HepG2 (cell line): Measurements from ENCODE around the gene CDCA5. TPM values are rescaled to one million over a fixed set of nuclear protein-coding genes. Genes with fewer than 3 reads are reported as not detected.

Experiments
- FOSL2 ChIP-seq: sonication (generic); formaldehyde crosslinking; IDR thresholded peaks from 2 replicates; pipeline ENCODE4 v1.4.0; 2020; ENCODE audit warnings: missing genetic modification reagents
- MAFK ChIP-seq, 2 experiments: IDR thresholded peaks in 1 of 2; conservative IDR thresholded peaks in 1 of 2; 2 replicates each; pipeline ENCODE4 v1.6.1; 2011; ENCODE audit warnings: improper control_type of control experiment in 2 of 2, low read length in 2 of 2
- MIXL1 ChIP-seq: IDR thresholded peaks from 2 replicates; pipeline ENCODE4 v1.6.1; 2016
- RBAK ChIP-seq: sonication (generic); formaldehyde crosslinking; IDR thresholded peaks from 2 replicates; pipeline ENCODE4 v1.5.1; 2020; ENCODE audit warnings: mild to moderate bottlenecking, missing genetic modification reagents
- RXRB ChIP-seq: IDR thresholded peaks from 2 replicates; pipeline ENCODE4 v1.6.1; 2016; ENCODE audit warnings: borderline replicate concordance, missing genetic modification reagents, missing compliant biosample characterization
- SOX6 ChIP-seq, 2 experiments: fragments of 450-650 bp in 1 of 2; sonication (generic) in 1 of 2; formaldehyde crosslinking in 1 of 2; IDR thresholded peaks; 2 replicates each; pipeline versions ENCODE4 v1.4.0 to v1.6.1; 2017 to 2020; ENCODE audit warnings: antibody characterized with exemption in 1 of 2, mild to moderate bottlenecking in 1 of 2, missing genetic modification reagents in 1 of 2
- SP2 ChIP-seq: sonication (generic); formaldehyde crosslinking; IDR thresholded peaks from 2 replicates; pipeline ENCODE4 v1.5.1; 2020; ENCODE audit warnings: mild to moderate bottlenecking, missing genetic modification reagents
- STAT6 ChIP-seq: sonication (generic); formaldehyde crosslinking; IDR thresholded peaks from 2 replicates; pipeline ENCODE4 v1.4.0; 2020; ENCODE audit warnings: missing genetic modification reagents, mild to moderate bottlenecking, borderline replicate concordance
- THAP7 ChIP-seq: sonication (generic); formaldehyde crosslinking; IDR thresholded peaks from 2 replicates; pipeline ENCODE4 v1.8.1; 2023; ENCODE audit warnings: mild to moderate bottlenecking, missing genetic modification reagents
- ZNF552 ChIP-seq: sonication (generic); formaldehyde crosslinking; IDR thresholded peaks from 2 replicates; pipeline ENCODE4 v1.9.0; 2022; ENCODE audit warnings: missing genetic modification reagents, mild to moderate bottlenecking, borderline replicate concordance
- ZNF713 ChIP-seq: sonication (generic); formaldehyde crosslinking; IDR thresholded peaks from 2 replicates; pipeline ENCODE4 v1.4.0; 2020; ENCODE audit warnings: mild to moderate bottlenecking, missing genetic modification reagents
- polyA plus RNA-seq, 8 experiments: library from polyadenylated mRNA; depleted of rRNA in 3 of 8; stranded (reverse) in 7 of 8; unstranded in 1 of 8; fragments of >200 nt; fragmentation: Illumina TruSeq in 4 of 8; extraction: Trizol in 4 of 8; gene quantifications; 2 replicates each; pipeline versions ENCODE4 v1.2.1 to v1.2.3, GENCODE V29; 2011 to 2016; ENCODE audit warnings: low read depth in 4 of 8, missing spikeins in 1 of 8, mixed read lengths in 1 of 8; ENCODE audit not compliant: insufficient read depth in 1 of 8
- total RNA-seq, 5 experiments: library from RNA; depleted of rRNA; stranded (reverse); fragments of >200 nt; fragmentation: Illumina TruSeq; extraction: Trizol; gene quantifications; 2 replicates each; pipeline ENCODE4 v1.2.3, GENCODE V29; 2016; ENCODE audit warnings: low read depth in 1 of 5
- TF ChIP-seq, protein P1 (sequence below): sonication (generic); formaldehyde crosslinking; IDR thresholded peaks from 2 replicates; pipeline ENCODE4 v1.5.0; 2020; ENCODE audit warnings: missing genetic modification reagents
- TF ChIP-seq, protein P2 (sequence below): sonication (generic); formaldehyde crosslinking; IDR thresholded peaks from 2 replicates; pipeline ENCODE4 v1.4.0; 2020; ENCODE audit warnings: missing genetic modification reagents
- TF ChIP-seq, protein P3 (sequence below): sonication (generic); formaldehyde crosslinking; IDR thresholded peaks from 2 replicates; pipeline ENCODE4 v1.4.0; 2020; ENCODE audit warnings: missing genetic modification reagents
- TF ChIP-seq, protein P4 (sequence below): sonication (generic); formaldehyde crosslinking; IDR thresholded peaks from 2 replicates; pipeline ENCODE4 v1.4.0; 2020; ENCODE audit warnings: missing genetic modification reagents, borderline replicate concordance

The CDCA5 gene
- total and polyA plus RNA-seq, 2 of the 13 experiments (the other 11 are each of a cell fraction or from before 2014, with no cell fraction given), result 13.5 to 50.6 TPM

DNA sequence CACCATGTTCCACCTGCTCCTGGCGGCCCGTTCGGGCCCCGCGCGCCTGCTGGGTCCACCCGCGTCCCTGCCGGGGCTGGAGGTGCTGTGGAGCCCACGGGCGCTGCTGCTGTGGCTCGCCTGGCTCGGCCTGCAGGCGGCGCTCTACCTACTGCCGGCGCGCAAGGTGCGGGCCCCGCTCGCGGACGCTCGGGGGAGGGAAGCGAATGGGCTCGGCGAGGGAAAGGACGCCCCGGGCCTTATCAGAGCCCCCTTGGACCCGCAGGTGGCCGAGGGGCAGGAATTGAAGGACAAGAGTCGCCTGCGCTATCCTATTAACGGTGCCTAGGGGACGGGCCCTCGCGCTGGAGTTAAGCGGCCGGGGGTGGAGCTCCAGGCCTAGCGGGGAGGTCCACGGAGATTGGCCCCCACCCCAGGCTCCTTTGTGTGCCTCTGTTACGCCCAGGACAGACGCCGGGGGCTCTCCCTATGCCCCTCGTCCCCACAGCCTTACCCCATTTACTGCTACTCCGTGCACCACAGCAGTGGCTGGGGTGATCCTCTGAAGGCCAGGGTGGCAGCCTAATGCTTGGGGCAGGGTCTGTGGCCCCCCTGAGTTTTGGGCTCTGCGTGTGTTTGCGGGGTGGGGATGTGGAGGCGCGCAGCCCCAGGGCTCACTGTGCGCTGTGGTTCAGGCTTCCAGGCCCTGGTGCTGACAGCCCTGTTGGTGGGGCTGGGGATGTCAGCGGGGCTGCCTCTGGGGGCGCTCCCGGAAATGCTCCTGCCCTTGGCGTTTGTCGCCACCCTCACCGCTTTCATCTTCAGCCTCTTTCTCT is 28.9 kb upstream of the CDCA5 start (continued):
- TF ChIP-seq RXRB (CRISPR knock-in tag), result no peak
- no peak for TF ChIP-seq STAT6 (CRISPR knock-in tag)
- TF ChIP-seq, protein P1, sequence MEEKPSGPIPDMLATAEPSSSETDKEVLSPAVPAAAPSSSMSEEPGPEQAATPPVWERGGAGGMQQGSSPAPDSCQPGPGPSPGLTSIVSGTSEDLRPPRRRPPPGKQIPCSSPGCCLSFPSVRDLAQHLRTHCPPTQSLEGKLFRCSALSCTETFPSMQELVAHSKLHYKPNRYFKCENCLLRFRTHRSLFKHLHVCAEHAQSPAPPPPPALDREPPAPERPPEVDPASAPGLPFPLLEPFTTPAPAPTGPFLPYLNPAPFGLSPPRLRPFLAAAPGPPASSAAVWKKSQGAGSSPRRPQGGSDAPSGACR, result no peak; the same call in 1 of the 2 replicates
- TF ChIP-seq MAFK (conservative IDR thresholded peaks at IDR 0.05 in 1 of 2, IDR thresholded peaks at IDR 0.05 in 1 of 2; ENCODE audit: low read length in 2 of 2), result no peak
- TF ChIP-seq ZNF713 (CRISPR knock-in tag), result no peak
- TF ChIP-seq ZNF552 (CRISPR knock-in tag), result no peak; the same call in 1 of the 2 replicates
- TF ChIP-seq, protein P2, sequence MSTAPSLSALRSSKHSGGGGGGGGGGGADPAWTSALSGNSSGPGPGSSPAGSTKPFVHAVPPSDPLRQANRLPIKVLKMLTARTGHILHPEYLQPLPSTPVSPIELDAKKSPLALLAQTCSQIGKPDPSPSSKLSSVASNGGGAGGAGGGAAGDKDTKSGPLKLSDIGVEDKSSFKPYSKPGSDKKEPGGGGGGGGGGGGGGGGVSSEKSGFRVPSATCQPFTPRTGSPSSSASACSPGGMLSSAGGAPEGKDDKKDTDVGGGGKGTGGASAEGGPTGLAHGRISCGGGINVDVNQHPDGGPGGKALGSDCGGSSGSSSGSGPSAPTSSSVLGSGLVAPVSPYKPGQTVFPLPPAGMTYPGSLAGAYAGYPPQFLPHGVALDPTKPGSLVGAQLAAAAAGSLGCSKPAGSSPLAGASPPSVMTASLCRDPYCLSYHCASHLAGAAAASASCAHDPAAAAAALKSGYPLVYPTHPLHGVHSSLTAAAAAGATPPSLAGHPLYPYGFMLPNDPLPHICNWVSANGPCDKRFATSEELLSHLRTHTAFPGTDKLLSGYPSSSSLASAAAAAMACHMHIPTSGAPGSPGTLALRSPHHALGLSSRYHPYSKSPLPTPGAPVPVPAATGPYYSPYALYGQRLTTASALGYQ, result 0 out of 2 replicates have a peak, but pooled peaks have one; percentile 45
- TF ChIP-seq FOSL2 (CRISPR knock-in tag), result no peak
- TF ChIP-seq SOX6 (IDR thresholded peaks at IDR 0.05), result no peak
- 0 out of 2 replicates have a peak, but pooled peaks have one; percentile 7 for TF ChIP-seq SOX6 (CRISPR knock-in tag; IDR thresholded peaks at IDR 0.05)
- no peak for TF ChIP-seq THAP7 (CRISPR knock-in tag)
- TF ChIP-seq SP2 (CRISPR knock-in tag), result peak; percentile 29; the same call in 1 of the 2 replicates
- no peak for TF ChIP-seq MIXL1 (CRISPR knock-in tag)
- TF ChIP-seq, protein P3, sequence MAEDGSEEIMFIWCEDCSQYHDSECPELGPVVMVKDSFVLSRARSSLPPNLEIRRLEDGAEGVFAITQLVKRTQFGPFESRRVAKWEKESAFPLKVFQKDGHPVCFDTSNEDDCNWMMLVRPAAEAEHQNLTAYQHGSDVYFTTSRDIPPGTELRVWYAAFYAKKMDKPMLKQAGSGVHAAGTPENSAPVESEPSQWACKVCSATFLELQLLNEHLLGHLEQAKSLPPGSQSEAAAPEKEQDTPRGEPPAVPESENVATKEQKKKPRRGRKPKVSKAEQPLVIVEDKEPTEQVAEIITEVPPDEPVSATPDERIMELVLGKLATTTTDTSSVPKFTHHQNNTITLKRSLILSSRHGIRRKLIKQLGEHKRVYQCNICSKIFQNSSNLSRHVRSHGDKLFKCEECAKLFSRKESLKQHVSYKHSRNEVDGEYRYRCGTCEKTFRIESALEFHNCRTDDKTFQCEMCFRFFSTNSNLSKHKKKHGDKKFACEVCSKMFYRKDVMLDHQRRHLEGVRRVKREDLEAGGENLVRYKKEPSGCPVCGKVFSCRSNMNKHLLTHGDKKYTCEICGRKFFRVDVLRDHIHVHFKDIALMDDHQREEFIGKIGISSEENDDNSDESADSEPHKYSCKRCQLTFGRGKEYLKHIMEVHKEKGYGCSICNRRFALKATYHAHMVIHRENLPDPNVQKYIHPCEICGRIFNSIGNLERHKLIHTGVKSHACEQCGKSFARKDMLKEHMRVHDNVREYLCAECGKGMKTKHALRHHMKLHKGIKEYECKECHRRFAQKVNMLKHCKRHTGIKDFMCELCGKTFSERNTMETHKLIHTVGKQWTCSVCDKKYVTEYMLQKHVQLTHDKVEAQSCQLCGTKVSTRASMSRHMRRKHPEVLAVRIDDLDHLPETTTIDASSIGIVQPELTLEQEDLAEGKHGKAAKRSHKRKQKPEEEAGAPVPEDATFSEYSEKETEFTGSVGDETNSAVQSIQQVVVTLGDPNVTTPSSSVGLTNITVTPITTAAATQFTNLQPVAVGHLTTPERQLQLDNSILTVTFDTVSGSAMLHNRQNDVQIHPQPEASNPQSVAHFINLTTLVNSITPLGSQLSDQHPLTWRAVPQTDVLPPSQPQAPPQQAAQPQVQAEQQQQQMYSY, result no peak
- TF ChIP-seq RBAK, result no peak
- TF ChIP-seq, protein P4, sequence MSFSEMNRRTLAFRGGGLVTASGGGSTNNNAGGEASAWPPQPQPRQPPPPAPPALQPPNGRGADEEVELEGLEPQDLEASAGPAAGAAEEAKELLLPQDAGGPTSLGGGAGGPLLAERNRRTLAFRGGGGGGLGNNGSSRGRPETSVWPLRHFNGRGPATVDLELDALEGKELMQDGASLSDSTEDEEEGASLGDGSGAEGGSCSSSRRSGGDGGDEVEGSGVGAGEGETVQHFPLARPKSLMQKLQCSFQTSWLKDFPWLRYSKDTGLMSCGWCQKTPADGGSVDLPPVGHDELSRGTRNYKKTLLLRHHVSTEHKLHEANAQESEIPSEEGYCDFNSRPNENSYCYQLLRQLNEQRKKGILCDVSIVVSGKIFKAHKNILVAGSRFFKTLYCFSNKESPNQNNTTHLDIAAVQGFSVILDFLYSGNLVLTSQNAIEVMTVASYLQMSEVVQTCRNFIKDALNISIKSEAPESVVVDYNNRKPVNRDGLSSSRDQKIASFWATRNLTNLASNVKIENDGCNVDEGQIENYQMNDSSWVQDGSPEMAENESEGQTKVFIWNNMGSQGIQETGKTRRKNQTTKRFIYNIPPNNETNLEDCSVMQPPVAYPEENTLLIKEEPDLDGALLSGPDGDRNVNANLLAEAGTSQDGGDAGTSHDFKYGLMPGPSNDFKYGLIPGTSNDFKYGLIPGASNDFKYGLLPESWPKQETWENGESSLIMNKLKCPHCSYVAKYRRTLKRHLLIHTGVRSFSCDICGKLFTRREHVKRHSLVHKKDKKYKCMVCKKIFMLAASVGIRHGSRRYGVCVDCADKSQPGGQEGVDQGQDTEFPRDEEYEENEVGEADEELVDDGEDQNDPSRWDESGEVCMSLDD, result no peak
